GM08714 (cell line): ENCODE results near the gene TGM5.
"Not testable (repeated sequence)": the region's sequence is repeated elsewhere in the genome, so short reads cannot be mapped to it uniquely, and the experiment has no call there.

Experiments used
- H3K4me3 ChIP-seq: fragments of 200-500 bp; sonication (Bioruptor generic); 2 replicates; pipeline ENCODE4 v1.5.1; 2014; ENCODE audit warnings: mild to moderate bottlenecking, low read length, inconsistent platforms
- ZNF274 ChIP-seq: IDR thresholded peaks from 2 replicates; pipeline ENCODE4 v1.6.1; 2012; ENCODE audit warnings: mild to moderate bottlenecking, low read depth, low read length

Gene TGM5

DNA sequence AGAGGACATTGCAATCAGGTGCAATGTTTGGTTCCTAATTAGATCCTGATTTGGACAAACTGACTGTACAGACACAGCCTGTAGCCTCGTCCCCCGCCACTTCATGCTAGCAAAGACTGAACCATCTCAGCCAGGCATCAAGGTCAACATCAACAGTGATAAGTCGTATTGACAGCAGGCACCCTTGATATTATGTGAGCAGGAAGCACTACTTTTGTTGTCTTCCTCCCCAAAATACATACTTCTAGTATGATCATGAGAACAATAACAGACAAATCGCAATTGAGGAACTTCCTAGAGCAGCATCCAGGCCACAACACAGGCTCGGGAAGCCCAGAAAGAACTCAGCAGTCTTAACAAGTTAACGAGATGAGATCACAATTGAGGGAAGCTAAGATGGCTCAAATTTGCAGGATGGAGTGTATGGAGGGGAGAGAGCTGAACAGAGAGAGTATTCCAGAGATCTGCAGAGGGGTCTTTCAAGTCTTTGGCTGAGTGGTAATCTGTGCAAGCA is 20.4 kb downstream of the TGM5 start:
- no peak for TF ChIP-seq ZNF274

DNA sequence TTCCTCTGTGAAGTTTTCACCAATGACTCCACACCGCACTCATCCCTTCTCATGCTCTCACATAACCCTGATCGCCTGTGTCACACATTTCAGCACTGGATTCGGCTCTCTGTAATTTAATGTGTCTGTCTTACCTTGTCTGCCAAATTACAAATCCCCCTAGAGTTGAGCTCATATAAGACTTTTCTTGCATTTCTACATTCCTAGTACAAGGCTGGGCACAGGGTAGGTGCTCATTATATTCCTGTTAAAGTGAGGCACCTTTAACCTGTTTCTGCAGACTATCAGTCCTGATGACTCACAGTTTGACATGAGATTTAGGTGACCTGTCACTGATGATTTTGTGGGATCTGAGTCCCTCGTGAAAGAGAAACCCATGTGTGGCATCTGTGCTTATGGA is 22.6 kb downstream of the TGM5 start:
- TF ChIP-seq ZNF274 = no peak
- no peak overlapping the region for H3K4me3 ChIP-seq

More for the DNA sequence above, 20.4 kb downstream of the TGM5 start:
- H3K4me3 ChIP-seq = no peak overlapping the region

DNA sequence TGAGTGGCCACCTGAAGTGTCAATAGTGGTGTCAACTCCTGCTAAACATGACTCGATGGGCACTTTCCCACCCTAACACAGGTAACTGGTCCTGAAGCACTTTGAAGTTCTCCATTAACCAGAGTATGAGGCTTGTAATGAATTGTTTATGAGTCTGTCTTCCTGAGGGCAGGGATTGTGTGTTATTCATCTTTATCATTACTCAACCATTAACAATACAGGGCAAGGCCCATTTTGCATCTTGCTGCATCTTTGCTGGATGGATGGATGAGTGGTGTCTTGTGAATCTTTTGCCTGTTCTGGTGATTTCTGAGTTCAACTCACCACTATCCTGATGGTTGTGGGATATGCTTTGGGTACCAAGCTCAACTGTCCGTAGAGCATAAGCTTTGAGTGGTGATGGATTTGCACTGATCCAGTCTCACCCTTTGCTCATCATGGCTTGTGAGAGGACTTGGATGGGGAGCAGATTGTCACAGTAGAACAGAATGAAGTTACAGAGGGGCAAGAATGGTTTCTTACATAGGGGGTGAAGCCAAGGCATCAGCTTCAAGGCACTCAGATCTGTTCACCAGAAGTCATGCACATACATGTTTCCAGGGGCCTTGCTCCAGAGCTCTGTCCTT is 23.6 kb downstream of the TGM5 start:
- no peak overlapping the region for H3K4me3 ChIP-seq
- TF ChIP-seq ZNF274 = no peak

DNA sequence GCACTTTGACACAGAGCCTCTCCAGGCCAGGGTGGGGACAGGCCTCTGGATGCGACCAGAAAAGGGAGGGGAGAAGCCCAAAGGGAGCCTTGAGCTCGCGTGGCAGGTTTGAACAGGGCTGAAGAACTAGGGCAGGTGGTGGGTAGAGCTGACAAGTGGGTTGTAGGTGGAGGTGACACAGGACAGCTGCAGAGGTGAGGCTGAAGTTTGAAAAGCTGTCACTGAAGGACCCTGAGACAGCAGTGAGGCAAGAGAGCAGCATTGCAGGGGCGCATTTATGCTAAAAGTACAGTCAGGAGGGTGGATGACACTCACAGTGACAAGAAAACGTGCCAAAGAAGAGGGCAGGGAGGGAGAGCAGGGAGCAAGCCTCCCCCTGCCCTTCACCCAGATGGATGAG is 24.1 kb downstream of the TGM5 start:
- H3K4me3 ChIP-seq = no peak overlapping the region
- no peak for TF ChIP-seq ZNF274

DNA sequence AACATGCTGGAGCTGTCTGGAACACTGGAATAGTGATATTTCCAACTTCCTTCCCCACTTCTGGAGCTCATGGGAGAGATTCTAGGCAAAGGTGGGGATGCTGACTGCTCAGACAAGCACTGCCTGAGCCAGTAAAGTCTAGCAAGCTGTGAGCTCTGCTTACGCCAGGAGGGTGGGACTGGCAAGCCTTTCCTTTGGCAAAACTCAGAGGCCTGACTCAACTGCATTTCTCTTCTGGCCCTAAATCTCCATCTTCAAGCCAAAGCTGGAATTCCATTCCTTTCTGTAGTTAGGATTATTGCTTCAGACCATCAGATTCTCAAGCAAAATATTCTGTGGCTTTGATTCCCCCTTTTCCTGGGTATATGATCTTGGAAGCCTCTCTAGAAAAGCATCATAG is 25.6 kb downstream of the TGM5 start:
- no peak overlapping the region for H3K4me3 ChIP-seq
- TF ChIP-seq ZNF274 = no peak

DNA sequence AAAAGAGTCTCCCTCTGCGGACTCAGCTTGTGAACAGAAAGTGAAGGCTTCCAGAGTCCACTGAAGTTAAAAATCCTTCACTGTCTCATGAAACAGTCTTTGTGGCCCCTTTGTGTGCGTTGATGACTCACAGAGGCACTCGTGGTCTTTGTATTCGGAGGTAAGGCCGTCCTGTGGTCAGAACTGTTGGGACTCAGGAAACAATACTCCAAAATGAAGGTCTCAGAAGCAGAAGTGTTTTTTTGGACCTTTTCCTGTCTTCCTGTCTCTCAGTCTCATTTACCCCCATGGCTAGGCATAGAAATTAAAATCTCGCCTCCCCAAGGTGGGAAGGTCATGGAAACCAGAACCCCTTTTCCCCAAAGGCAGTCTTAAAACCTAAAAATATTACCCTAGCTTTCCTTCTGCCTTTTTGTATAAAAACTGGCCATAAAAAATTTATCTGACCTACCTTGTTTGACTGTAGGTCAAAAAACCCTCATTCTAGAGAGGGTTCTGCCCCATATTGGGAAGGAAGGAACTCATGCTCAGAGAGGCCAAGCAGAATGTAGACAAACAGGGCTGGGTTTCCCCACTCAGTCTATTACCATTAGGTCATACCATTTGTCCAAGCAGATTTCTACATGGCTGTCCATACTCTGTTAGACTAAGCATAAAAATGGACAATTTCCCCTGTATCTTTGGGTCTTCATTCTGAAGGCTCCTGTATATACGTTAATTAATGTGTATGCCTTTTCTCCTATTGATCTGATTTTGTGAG is 26.8 kb downstream of the TGM5 start:
- no peak for TF ChIP-seq ZNF274

DNA sequence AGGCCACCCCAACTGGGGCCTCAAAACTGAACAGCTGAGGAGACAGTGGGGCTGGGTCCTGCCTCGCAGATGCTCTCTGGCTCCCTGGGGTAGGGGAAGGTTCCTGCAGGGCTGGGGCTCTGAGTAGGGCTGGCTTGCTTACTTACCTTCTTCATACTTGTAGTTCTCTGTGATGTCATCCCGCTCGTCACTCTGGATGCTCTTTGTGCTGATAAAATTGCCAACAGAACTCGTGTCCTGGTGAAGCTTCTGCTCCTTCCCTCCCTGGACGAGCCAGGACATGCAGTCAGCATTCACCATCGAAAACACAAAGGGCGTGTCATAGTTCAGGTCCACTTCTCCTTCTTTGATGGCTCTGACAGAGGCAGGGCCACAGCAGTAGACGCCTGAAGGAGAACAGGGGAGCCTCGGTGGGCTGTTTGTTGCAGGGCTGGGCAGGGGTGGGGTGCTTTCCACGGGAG is 28.0 kb downstream of the TGM5 start:
- no peak for TF ChIP-seq ZNF274
- H3K4me3 ChIP-seq = no peak overlapping the region

More for the DNA sequence above, 26.8 kb downstream of the TGM5 start:
- H3K4me3 ChIP-seq = no peak overlapping the region; the same call in 1 of the 2 replicates

DNA sequence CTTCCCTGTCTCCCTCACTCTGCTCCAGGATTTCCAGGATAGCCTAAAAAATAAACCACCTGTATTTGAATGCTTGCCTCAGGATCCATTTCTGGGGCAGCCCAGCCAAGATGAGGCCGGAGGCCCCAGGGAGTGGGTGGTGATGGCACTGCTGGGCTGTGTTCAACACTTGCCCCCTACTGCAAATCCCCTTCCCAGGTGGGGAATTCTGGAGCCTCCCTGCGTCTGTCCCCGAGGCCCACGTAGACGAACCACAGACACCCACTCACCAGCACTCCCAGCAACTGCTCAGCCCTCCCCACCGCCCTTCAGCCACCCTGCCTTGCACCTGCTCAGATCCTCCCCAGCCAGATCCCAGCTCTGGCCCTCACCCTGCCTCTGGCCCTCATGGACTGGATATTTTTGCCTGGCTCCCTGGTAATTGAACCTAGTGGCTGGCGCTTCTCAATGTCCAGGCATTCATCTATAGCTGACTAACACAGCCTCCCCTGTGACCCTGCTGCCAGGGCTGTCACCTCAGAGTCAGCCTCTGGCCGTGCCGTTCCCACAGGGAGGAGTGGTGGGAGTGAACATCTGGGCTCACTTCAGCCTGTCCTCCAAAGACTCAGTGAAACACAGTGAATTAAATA is 28.8 kb downstream of the TGM5 start:
- H3K4me3 ChIP-seq = no peak overlapping the region

DNA sequence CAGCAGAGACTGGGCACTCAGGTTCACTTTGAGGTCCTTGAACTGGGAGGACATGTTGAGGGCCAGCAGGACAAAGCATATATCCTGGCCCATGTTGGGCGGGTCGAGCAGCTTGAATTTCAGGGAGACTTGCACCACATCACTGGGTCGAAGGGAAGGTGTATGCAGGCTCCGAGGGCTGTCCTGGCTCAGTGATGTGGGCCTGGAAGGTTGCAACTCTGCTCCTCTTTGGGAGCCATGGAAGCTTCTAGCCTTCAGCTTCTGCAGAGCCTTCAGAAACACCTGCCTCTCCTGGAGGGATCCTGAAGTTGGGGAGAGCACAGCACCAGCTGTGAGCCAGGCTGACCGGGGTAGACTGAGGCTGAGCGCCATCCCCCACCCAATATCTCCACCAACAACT is 31.2 kb downstream of the TGM5 start:
- no peak overlapping the region for H3K4me3 ChIP-seq
- TF ChIP-seq ZNF274 = no peak

More for the DNA sequence above, 28.8 kb downstream of the TGM5 start:
- TF ChIP-seq ZNF274 = no peak

DNA sequence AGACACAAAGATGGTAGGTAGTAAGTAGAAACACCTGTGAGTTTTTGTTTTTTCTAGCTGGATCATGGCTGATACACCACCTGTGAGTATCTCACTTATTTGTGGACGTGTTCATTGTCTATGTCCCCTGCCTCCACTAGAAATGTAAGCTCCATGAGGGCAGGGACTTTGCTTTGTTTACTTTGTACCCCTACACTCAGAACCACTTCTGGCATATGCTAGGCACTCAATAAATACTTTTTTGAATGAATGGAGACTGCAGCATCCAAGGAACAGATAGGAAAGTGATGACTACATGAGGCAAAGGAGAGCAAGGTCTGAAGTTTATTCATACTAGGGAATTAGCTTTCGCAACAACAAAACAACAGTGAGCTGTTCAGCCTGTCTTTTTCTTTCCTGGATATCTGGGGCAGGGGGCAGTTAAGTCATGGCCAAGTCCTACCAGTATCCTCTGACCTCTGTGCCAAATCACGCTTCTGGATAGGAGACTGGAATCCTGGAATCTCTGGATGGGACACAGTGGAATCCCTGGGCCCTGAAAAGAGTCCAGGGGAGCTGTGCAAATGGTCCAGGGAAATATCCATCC is 34.3 kb downstream of the TGM5 start:
- no peak overlapping the region for H3K4me3 ChIP-seq
- no peak for TF ChIP-seq ZNF274

DNA sequence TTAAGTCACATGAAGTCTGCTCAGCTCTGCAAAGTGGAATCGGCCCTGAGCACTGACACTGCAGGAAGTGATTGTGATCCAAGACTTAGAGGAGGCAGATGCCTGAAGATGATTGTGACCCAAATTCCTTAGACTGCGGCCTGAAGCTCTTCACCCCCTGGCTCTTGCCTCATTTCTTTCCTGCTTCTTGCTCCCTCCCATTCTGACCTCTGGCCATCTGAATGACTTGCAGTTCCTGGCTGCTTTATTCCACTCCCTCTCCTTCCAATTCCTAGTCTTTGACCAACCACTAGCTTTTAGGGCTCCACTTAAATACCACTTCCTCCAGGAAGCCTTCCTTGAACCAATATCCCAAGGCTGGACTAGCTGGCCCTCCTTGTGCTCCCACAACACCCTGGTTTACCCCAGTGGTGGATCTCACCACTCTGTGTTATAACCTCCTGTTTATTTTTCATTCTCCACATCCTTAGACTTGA is 36.0 kb downstream of the TGM5 start:
- no peak overlapping the region for H3K4me3 ChIP-seq
- TF ChIP-seq ZNF274 = no peak

DNA sequence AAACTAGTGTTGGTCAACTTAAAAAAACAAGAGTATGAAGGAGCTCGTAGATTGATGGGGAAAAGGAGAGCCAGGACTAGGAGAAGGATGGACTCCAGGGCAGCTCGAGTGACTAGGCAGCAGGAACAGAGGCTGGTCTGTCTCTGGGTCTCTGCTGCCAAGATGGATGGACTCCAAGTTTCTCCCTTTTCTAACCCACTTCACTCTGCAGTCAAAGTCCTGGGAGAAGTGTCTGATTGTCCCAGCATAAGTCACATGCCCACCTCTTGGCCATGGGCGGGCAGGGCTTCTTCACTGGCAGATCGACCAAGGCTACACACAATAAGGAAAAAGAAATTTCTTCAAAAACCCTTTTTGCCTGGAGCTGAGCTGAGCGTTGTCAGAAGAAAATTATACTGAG is 36.8 kb downstream of the TGM5 start:
- no peak for TF ChIP-seq ZNF274
- H3K4me3 ChIP-seq = no peak overlapping the region

DNA sequence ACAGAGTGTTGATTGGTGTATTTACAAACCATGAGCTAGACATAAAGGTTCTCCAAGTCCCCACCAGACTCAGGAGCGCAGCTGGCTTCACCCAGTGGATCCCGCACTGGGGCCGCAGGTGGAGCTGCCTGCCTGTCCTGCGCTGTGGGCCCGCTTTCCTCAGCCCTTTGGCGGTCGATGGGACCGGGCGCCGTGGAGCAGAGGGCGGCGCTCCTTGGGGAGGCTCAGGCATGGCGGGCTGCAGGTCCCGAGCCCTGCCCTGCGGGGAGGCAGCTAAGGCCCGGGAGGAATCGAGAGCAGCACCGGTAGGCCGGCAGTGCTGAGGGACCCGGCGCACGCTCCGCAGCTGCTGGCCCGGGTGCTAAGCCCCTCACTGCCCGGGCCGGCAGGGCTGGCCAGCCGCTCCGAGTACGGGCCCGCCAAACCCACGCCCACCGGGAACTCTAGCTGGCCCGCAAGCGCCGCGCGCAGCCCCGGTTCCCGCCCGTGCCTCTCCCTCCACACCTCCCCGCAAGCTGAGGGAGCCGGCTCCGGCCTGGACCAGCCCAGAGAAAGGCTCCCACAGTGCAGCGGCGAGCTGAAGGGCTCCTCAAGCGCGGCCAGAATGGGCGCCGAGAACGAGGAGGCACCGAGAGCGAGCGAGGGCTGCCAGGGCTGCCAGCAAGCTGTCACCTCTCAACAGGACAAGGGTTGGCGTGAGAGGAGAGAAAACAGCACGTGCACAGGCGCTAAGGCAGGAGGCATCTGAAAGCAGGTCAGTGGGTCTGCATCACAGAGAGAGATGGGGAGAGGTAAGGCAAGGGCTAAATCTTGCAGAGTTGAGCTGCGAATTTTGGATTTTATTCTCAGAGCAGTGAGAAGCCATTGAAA is 40.1 kb downstream of the TGM5 start:
- no peak overlapping the region for H3K4me3 ChIP-seq
- no peak for TF ChIP-seq ZNF274

DNA sequence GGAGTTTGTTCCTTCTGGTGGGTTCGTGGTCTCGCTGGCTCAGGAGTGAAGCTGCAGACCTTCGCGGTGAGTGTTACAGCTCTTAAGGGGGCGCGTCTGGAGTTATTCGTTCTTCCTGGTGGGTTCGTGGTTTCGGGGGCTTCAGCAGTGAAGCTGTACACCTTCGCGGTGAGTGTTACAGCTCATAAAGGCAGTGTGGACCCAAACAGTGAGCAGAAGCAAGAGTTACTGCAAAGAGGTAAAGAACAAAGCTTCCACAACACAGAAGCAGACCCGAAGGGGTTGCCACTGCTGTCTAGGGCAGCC is 40.8 kb downstream of the TGM5 start:
- not testable (repeated sequence) for H3K4me3 ChIP-seq
